RWPE2 (cell line): ENCODE results near the gene NEGR1.

Experiments used
- ATAC-seq: fragments of 200-7000 bp; cut with Tn5 transposase; 3 replicates; pipeline ENCODE4 v1.9.1; 2021; ENCODE audit warnings: low read depth
- DNase-seq: peaks from one replicate; pipeline ENCODE4 v3.0.0-alpha.2; 2020; ENCODE audit warnings: low spot score
- H3K27ac ChIP-seq: fragments of 450-650 bp; 2 replicates; pipeline ENCODE4 v1.5.1; 2017; ENCODE audit warnings: mild to moderate bottlenecking; ENCODE audit not compliant: poor library complexity, severe bottlenecking
- H3K27me3 ChIP-seq: fragments of 250-450 bp; sonication (Bioruptor Pico); 2 replicates; pipeline ENCODE4 v1.5.1; 2021; ENCODE audit warnings: mild to moderate bottlenecking, moderate library complexity; ENCODE audit not compliant: insufficient read depth, poor library complexity, severe bottlenecking
- H3K36me3 ChIP-seq: fragments of 250-450 bp; sonication (Bioruptor Pico); 2 replicates; pipeline ENCODE4 v1.5.1; 2020; ENCODE audit warnings: low read depth, mild to moderate bottlenecking, moderate library complexity
- H3K4me1 ChIP-seq: fragments of 250-450 bp; sonication (Bioruptor Pico); 2 replicates; pipeline ENCODE4 v1.5.1; 2021; ENCODE audit warnings: mild to moderate bottlenecking, moderate library complexity; ENCODE audit not compliant: insufficient read depth, poor library complexity, severe bottlenecking
- H3K4me3 ChIP-seq: fragments of 250-450 bp; sonication (Bioruptor Pico); 2 replicates; pipeline ENCODE4 v1.5.1; 2021; ENCODE audit warnings: mild to moderate bottlenecking, moderate library complexity; ENCODE audit not compliant: severe bottlenecking
- H3K9me3 ChIP-seq: fragments of 250-450 bp; sonication (Bioruptor Pico); 2 replicates; pipeline ENCODE4 v1.5.1; 2021; ENCODE audit warnings: mild to moderate bottlenecking, moderate library complexity; ENCODE audit not compliant: severe bottlenecking
- TF ChIP-seq, protein P1 (sequence below): fragments of 450-650 bp; IDR thresholded peaks from one replicate; pipeline ENCODE4 v1.5.1; 2017; ENCODE audit warnings: mild to moderate bottlenecking, moderate library complexity; ENCODE audit not compliant: poor library complexity, severe bottlenecking

NEGR1 gene

DNA sequence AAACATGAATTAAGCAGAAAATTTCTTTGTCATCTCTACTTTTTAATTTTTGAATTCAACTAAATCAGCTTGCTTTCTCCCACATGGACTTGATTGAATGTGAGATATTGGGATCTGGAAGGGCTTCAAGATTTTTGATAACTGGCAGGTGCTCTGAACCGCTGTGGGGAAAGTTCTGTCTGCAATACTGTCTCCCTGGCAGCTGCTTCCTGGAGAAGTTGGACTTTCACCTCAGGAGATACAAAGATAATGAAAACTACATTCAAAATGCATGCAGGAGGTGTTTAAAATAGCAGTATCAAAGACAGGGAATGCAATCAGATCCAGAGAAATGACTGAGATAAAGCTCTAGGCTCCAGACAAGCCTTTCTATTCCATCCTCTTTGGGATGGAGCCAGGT lies 338.3 kb downstream of the NEGR1 start:
- no peaks in the 10 kb centered on the region for H3K36me3 ChIP-seq
- no peaks in the 10 kb centered on the region for H3K9me3 ChIP-seq
- no peak for ATAC-seq
- DNase-seq, result no peak
- TF ChIP-seq, protein P1, sequence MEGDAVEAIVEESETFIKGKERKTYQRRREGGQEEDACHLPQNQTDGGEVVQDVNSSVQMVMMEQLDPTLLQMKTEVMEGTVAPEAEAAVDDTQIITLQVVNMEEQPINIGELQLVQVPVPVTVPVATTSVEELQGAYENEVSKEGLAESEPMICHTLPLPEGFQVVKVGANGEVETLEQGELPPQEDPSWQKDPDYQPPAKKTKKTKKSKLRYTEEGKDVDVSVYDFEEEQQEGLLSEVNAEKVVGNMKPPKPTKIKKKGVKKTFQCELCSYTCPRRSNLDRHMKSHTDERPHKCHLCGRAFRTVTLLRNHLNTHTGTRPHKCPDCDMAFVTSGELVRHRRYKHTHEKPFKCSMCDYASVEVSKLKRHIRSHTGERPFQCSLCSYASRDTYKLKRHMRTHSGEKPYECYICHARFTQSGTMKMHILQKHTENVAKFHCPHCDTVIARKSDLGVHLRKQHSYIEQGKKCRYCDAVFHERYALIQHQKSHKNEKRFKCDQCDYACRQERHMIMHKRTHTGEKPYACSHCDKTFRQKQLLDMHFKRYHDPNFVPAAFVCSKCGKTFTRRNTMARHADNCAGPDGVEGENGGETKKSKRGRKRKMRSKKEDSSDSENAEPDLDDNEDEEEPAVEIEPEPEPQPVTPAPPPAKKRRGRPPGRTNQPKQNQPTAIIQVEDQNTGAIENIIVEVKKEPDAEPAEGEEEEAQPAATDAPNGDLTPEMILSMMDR, result no peak
- no peak overlapping the region for H3K27ac ChIP-seq
- H3K27me3 ChIP-seq, result no peaks in the 10 kb centered on the region
- no peak overlapping the region for H3K4me3 ChIP-seq
- no peaks in the 10 kb centered on the region for H3K4me1 ChIP-seq

DNA sequence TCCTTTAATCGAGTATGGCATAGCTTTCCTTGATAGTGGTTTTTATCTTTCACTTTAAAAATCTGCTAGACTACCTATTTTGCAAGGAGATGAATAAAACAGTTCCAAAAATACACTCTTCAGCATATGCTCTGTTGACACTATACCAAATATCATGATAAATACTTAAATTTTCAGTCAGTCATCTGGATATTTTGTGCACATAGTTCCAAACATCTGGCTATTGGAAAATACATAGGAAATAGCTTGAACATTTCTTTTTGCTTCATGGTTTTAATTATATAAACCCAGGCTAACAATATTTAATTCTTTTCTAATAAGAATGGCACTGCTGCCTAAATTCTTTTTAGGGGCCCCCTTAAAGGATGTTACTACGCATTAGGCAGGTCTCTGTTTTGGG lies 342.1 kb downstream of the NEGR1 start:
- H3K27me3 ChIP-seq, result no peaks in the 10 kb centered on the region
- no peak for DNase-seq
- no peaks in the 10 kb centered on the region for H3K36me3 ChIP-seq
- no peaks in the 10 kb centered on the region for H3K4me1 ChIP-seq
- no peaks in the 10 kb centered on the region for H3K9me3 ChIP-seq
- TF ChIP-seq, protein P1, result no peak
- H3K4me3 ChIP-seq, result no peak overlapping the region
- ATAC-seq, result no peak
- H3K27ac ChIP-seq, result no peak overlapping the region

DNA sequence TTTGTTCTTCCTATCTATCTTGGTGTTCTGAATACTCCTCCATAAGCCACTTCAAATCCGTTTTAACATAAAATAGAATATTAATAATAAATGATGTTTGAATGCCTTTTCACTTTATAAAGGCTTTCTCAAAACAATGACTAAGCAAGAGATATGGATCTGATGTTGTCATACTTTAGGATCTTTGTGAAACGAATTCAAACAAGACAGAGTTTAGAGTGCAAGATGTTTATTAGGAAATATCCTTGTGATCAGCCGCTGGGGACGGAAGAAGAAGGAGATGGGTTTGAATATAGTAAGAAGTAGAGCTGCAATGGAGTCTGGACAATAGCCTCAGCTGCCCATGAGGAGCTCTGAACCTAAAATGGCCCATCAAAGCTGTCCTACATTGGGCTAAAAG lies 351.8 kb downstream of the NEGR1 start:
- TF ChIP-seq, protein P1, result no peak
- Histone ChIP-seq H3K36me3 (no peaks in the 10 kb centered on the region), H3K27ac (no peak overlapping the region), H3K4me3 (no peak overlapping the region), H3K9me3 (no peaks in the 10 kb centered on the region), H3K4me1 (no peaks in the 10 kb centered on the region), H3K27me3 (no peaks in the 10 kb centered on the region)
- ATAC-seq, result no peak
- DNase-seq, result no peak

DNA sequence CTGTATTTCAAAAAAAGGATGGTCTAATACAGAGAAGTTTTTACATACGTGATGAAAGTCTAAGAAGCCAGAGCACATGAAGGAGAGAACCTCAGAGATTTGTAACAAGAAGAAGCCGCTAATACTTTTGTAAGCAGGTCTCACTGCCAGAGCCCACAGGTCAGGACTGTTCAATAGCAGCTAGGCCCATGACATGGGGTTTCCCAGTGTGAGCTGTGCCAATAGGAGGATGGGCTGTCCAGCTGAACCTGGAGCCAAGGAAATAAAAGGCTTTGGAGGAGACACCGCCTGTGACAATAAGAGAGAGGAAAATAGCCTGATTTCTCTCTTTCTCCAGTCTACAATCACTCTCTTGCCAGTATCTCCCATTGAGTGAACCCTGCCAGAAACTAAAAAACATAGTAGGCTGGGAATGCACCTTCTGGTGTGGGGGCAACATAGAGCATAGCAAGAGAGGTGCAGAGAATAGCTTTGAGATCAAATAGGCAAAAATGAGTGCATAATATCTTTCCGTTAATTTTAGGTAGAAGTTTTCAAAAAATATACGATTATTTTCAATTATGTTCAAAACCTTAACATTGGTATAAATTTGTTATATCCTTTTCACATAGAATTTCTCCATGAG lies 360.3 kb downstream of the NEGR1 start:
- no peak for ATAC-seq
- DNase-seq, result no peak
- Histone ChIP-seq H3K9me3 (no peaks in the 10 kb centered on the region), H3K4me1 (no peaks in the 10 kb centered on the region), H3K36me3 (no peaks in the 10 kb centered on the region), H3K4me3 (no peak overlapping the region), H3K27me3 (no peaks in the 10 kb centered on the region), H3K27ac (no peak overlapping the region)
- TF ChIP-seq, protein P1, result no peak

DNA sequence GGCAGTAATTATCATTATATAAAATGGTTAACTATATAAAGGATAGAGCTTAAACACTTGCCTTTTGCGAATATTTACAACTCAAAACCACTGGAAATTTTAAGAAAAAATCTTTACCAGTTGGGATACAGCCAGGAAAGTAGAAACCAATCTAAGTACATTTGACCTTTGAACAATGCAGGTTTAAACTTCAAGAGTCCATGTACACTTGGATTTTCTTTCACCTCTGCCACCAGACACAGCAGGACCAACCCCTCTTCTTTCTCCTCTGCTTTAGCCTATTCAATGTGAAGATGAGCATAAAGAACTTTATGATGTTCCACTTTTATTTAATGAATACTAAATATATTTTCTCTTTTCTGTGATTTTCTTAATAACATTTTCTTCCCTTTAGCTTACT lies 361.1 kb downstream of the NEGR1 start:
- no peak overlapping the region for H3K27ac ChIP-seq
- no peaks in the 10 kb centered on the region for H3K4me1 ChIP-seq
- no peak overlapping the region for H3K4me3 ChIP-seq
- no peaks in the 10 kb centered on the region for H3K36me3 ChIP-seq
- H3K27me3 ChIP-seq, result no peaks in the 10 kb centered on the region
- ATAC-seq (no peak), DNase-seq (no peak)
- no peaks in the 10 kb centered on the region for H3K9me3 ChIP-seq
- TF ChIP-seq, protein P1, result no peak
